ENCODE measurements around the gene FIZ1. TPM values are rescaled to one million over a fixed set of nuclear protein-coding genes. Genes with fewer than 3 reads are reported as not detected.

Gene FIZ1
- total and polyA plus RNA-seq, 2 experiments from 2014 or later: 12.8 to 18.7 TPM

DNA sequence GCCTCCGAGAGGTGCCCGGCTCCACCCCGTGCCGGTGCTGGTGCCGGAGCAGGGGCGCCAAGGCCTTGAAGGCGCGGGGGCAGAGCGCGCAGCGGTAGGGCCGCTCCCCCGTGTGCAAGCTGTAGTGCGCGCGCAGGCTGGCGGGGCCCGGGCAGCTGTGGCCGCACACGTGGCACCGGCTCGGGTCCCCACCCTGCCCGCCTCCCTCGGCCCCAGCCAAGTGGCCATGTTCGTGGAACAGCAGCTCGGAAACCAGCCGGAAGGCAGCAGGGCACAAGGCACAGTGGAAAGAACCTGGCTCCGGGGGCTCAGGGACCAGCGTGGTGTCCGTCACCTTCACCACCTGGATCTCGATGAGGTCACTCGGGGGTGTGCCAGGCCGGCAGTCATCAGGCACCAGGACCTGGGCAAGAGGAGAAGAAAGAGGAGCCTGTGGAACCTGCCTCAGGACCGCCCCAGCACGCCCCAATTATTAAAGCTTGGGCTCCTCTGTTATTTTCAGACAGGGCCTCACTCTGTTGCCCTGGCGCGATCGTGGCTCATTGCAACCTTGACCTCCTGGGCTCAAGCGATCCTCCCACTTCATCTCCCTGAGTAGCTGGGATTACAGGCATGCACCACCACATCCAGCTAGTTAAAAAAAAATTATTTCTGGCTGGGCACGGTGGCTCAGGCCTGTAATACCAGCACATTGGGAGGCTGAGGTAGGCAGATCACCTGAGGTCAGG is 23.1 kb upstream of the FIZ1 start:
- Histone ChIP-seq H3K4me1 (ENCODE audit: low read depth) (peaks cover 3% of the 10 kb centered on the region), H3K4me3 (no peak overlapping the region), H3K27ac (no peak overlapping the region), H3K27me3 (no peaks in the 10 kb centered on the region), H3K9me3 (ENCODE audit: low read depth) (no peaks in the 10 kb centered on the region), H3K36me3 (peaks cover 5% of the 10 kb centered on the region)
- TF ChIP-seq, protein P1, sequence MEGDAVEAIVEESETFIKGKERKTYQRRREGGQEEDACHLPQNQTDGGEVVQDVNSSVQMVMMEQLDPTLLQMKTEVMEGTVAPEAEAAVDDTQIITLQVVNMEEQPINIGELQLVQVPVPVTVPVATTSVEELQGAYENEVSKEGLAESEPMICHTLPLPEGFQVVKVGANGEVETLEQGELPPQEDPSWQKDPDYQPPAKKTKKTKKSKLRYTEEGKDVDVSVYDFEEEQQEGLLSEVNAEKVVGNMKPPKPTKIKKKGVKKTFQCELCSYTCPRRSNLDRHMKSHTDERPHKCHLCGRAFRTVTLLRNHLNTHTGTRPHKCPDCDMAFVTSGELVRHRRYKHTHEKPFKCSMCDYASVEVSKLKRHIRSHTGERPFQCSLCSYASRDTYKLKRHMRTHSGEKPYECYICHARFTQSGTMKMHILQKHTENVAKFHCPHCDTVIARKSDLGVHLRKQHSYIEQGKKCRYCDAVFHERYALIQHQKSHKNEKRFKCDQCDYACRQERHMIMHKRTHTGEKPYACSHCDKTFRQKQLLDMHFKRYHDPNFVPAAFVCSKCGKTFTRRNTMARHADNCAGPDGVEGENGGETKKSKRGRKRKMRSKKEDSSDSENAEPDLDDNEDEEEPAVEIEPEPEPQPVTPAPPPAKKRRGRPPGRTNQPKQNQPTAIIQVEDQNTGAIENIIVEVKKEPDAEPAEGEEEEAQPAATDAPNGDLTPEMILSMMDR (IDR thresholded peaks at IDR 0.05; ENCODE audit: low read depth, low read length): no peak
- no peak for DNase-seq (ENCODE audit: low read depth in 1 of 2, low spot score in 1 of 2)

DNA sequence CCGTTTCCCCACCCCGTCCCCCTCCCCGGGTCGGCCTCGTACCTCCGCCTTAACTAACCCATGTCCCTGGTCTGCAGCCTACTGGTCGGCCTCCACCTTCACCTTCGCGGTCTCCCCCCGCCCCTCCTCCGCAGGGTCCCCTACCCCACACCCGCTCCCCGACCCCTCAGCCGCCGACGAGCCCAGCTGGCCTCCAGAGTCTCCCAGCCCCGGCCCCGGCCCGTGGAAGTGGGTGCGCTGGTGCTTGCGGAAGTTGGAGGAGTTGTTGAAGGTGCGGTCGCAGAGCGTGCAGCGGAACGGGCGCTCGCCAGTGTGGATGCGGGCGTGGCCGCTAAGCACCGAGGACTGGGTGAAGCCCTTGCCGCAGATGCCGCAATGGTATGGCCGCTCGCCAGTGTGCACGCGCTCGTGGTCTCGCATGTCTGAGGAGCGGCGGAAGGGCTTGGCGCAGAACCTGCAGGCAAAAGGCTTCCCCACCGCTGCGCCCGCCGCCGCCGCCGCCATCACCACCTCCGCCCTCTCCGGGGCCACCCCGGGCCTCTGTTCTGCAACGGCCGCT is 22.4 kb upstream of the FIZ1 start:
- H3K4me3 ChIP-seq: no peak overlapping the region
- H3K27me3 ChIP-seq: no peaks in the 10 kb centered on the region
- no peak for DNase-seq (ENCODE audit: low read depth in 1 of 2, low spot score in 1 of 2)
- no peaks in the 10 kb centered on the region for H3K9me3 ChIP-seq (ENCODE audit: low read depth)
- peaks cover 11% of the 10 kb centered on the region for H3K36me3 ChIP-seq
- no peak overlapping the region for H3K27ac ChIP-seq
- peaks cover 3% of the 10 kb centered on the region for H3K4me1 ChIP-seq (ENCODE audit: low read depth)
- TF ChIP-seq, protein P1 (IDR thresholded peaks at IDR 0.05; ENCODE audit: low read depth, low read length): no peak

GRCh38 chr19:55621205-55621672 is 21.9 kb upstream of the FIZ1 start:
- Histone ChIP-seq H3K4me1 (ENCODE audit: low read depth) (peaks cover 3% of the 10 kb centered on the region), H3K27me3 (no peaks in the 10 kb centered on the region), H3K4me3 (no peak overlapping the region), H3K36me3 (peaks cover 14% of the 10 kb centered on the region), H3K9me3 (ENCODE audit: low read depth) (no peaks in the 10 kb centered on the region), H3K27ac (no peak overlapping the region)
- TF ChIP-seq, protein P1 (IDR thresholded peaks at IDR 0.05; ENCODE audit: low read depth, low read length): no peak
- no peak for DNase-seq (ENCODE audit: low read depth in 1 of 2, low spot score in 1 of 2)

DNA sequence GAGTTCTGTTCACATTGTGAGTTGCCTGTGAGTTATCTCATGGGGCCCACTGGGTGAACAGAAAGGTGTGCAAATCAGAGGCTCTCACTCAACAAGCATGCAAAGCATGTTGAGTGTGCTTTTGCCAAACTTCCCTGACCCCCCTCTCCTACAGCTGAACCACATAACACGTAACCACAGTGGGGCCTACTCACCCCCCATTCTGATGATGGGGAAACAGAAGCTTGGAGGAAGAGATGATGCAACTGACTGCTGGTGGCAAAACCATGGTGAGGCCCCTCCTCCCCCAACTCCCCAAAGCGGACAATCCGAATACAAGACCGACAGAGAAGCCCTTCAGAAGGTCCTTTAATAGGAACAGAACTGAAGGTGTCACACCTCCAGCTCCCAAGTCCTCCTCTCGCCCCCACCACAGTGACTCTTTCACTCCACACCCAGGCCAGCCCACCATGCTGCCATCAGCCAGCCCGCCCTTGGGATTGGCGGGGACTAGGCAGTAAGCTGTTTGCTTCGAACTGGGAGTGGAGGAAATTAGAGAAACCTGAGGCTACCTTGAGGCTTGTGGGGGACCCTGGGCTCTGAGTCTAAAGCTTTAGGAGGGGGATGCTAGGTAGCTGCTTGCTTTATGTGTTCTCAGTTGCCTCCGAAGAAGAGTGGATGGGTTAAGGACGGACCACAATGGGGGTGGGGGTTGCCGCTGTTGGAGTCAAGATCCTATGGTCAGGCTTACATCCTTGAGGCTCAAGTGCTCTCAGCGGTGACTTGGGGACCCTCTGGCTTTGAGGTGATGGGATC is 21.3 kb upstream of the FIZ1 start:
- Histone ChIP-seq H3K27ac (no peak overlapping the region), H3K4me1 (ENCODE audit: low read depth) (peaks cover 3% of the 10 kb centered on the region), H3K9me3 (ENCODE audit: low read depth) (no peaks in the 10 kb centered on the region), H3K4me3 (no peak overlapping the region), H3K27me3 (no peaks in the 10 kb centered on the region), H3K36me3 (peaks cover 20% of the 10 kb centered on the region)
- peak in 1 of 2 donors; percentile 43 for DNase-seq (ENCODE audit: low read depth in 1 of 2, low spot score in 1 of 2)
- TF ChIP-seq, protein P1 (IDR thresholded peaks at IDR 0.05; ENCODE audit: low read depth, low read length): no peak

- H3K4me1 ChIP-seq (ENCODE audit: low read depth): peaks cover 3% of the 10 kb centered on the region
- peak in 1 of 2 donors; percentile 40 for DNase-seq (ENCODE audit: low read depth in 1 of 2, low spot score in 1 of 2)
- TF ChIP-seq, protein P1 (IDR thresholded peaks at IDR 0.05; ENCODE audit: low read depth, low read length): no peak
- H3K27me3 ChIP-seq: no peaks in the 10 kb centered on the region
- H3K9me3 ChIP-seq (ENCODE audit: low read depth): no peaks in the 10 kb centered on the region
- H3K4me3 ChIP-seq: no peak overlapping the region
- H3K27ac ChIP-seq: no peak overlapping the region
- H3K36me3 ChIP-seq: peaks cover 22% of the 10 kb centered on the region
These were observed 20.0 kb upstream of the FIZ1 start for GRCh38 chr19:55619286-55619685.
